Esophagus muscularis mucosa (tissue), 4 donors: Measurements from ENCODE around the gene CXorf58. TPM values are rescaled to one million over a fixed set of nuclear protein-coding genes. Genes with fewer than 3 reads are reported as not detected.

Source experiments
- DNase-seq: peaks from one replicate; pipeline ENCODE4 v3.0.0-alpha.2; 2017; ENCODE audit errors: extremely low spot score
- H3K27ac ChIP-seq, 4 donors: fragments of 200-600 bp; sonication (generic); replicated peaks in 1 of 4; 1 replicate in 3 of 4; 2 replicates in 1 of 4; pipeline ENCODE4 v1.5.1; 2016 to 2019; ENCODE audit warnings: mild to moderate bottlenecking in 1 of 4
- H3K27me3 ChIP-seq, 4 donors: fragments of 200-600 bp; sonication (generic); one replicate each; pipeline versions ENCODE4 v1.5.1 to v1.6.0; 2016 to 2019
- H3K36me3 ChIP-seq, 4 donors: fragments of 200-600 bp; sonication (generic); one replicate each; pipeline ENCODE4 v1.5.1; 2016 to 2019
- H3K4me1 ChIP-seq, 4 donors: fragments of 200-600 bp; sonication (generic); one replicate each; pipeline ENCODE4 v1.5.1; 2016 to 2019
- H3K4me3 ChIP-seq, 4 donors: fragments of 200-600 bp; sonication (generic); 1 replicate in 2 of 4; 2 replicates in 2 of 4; pipeline ENCODE4 v1.5.1; 2016 to 2019; ENCODE audit warnings: mild to moderate bottlenecking in 4 of 4, moderate library complexity in 1 of 4
- H3K9me3 ChIP-seq, 4 donors: fragments of 200-600 bp; sonication (generic); 1 replicate in 3 of 4; 2 replicates in 1 of 4; pipeline ENCODE4 v1.5.1; 2016 to 2019
- EP300 ChIP-seq: sonication (generic); formaldehyde crosslinking; IDR thresholded peaks from one replicate; pipeline ENCODE4 v1.6.1; 2017; ENCODE audit warnings: antibody characterized with exemption
- POLR2A ChIP-seq: fragments of 450-650 bp; IDR thresholded peaks from one replicate; pipeline ENCODE4 v1.6.1; 2017; ENCODE audit warnings: antibody characterized with exemption, moderate library complexity, mild to moderate bottlenecking, low read depth
- POLR2AphosphoS5 ChIP-seq, 2 donors: sonication (generic); formaldehyde crosslinking; IDR thresholded peaks; one replicate each; pipeline ENCODE4 v1.6.1; 2017; ENCODE audit warnings: antibody characterized with exemption in 2 of 2
- WGBS: methylation state at CpG from one replicate; pipeline ENCODE4 v1.1.5; 2018; 5-methylcytosine and 5-hydroxymethylcytosine counted together
- intact Hi-C: fragments of 100-400 bp; cut with DNase I; formaldehyde crosslinking; loops from one replicate; pipeline ENCODE4 v1.15.1; 2023
- total RNA-seq, 4 donors: library from RNA; depleted of rRNA; stranded (reverse); fragments of >200 nt; gene quantifications; one replicate each; pipeline versions ENCODE4 v1.1.0 to v1.2.1, GENCODE V29; 2016
- TF ChIP-seq, protein P1 (sequence below), 3 experiments: fragments of 200-600 bp in 2 of 3; fragments of 450-650 bp in 1 of 3; sonication (generic) in 2 of 3; IDR thresholded peaks; one replicate each; pipeline ENCODE4 v1.5.1; 2017 to 2019; ENCODE audit warnings: antibody characterized with exemption in 3 of 3, mild to moderate bottlenecking in 2 of 3, moderate library complexity in 1 of 3

The CXorf58 gene
- total RNA-seq, 4 donors from 2014 or later: 0.29 TPM; not detected in 3

DNA sequence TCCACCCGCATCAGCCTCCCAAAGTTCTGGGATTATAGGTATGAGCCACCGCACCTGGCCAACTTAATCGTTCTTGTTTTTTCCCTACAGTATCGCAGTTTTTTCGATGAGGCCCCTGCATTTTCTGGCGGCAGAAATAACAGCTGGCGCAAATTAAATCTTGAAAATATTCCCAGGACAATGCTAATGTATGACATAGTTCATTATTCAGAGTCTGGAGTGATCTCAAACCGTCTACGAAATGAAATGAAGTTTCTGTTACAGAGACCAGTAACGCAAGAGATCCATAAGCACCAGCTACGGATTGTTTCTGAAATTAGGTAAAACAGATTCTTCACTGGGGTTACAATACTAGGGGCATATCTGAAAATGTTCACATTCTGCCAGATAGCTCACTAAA lies 27.3 kb downstream of the CXorf58 start:
- intact Hi-C loops: no loop called here
- no peaks in the 10 kb centered on the region for H3K9me3 ChIP-seq

DNA sequence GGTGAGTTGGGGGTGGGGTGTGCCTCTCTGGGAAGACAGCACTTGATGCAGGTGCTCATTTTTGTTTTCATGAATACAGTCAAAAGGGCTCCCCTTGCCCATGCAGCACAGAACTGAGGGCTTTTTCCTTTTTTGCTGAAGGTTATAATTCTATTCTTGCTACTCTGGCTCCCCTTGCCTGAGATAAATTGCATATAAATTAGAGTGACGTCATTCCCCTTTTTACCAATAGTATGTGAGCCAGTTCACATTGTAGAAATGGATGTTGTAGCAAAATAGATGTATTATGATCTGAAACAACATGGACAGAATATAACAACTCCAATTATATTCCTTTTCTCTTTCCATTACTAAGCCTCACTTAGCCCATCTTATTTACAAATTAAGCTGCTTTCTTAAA lies 28.4 kb downstream of the CXorf58 start:
- intact Hi-C loops: no loop called here
- Histone ChIP-seq H3K27me3 (peaks cover 0 to 7% (median 0%) of the 10 kb centered on the region in 4 donors), H3K9me3 (no peaks in the 10 kb centered on the region), H3K4me3 (no peak overlapping the region), H3K4me1 (no peaks in the 10 kb centered on the region), H3K36me3 (no peaks in the 10 kb centered on the region), H3K27ac (no peak overlapping the region)
- DNase-seq: no peak
- TF ChIP-seq EP300: no peak
- TF ChIP-seq, protein P1, sequence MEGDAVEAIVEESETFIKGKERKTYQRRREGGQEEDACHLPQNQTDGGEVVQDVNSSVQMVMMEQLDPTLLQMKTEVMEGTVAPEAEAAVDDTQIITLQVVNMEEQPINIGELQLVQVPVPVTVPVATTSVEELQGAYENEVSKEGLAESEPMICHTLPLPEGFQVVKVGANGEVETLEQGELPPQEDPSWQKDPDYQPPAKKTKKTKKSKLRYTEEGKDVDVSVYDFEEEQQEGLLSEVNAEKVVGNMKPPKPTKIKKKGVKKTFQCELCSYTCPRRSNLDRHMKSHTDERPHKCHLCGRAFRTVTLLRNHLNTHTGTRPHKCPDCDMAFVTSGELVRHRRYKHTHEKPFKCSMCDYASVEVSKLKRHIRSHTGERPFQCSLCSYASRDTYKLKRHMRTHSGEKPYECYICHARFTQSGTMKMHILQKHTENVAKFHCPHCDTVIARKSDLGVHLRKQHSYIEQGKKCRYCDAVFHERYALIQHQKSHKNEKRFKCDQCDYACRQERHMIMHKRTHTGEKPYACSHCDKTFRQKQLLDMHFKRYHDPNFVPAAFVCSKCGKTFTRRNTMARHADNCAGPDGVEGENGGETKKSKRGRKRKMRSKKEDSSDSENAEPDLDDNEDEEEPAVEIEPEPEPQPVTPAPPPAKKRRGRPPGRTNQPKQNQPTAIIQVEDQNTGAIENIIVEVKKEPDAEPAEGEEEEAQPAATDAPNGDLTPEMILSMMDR (IDR thresholded peaks at IDR 0.05): no peak
- no peak for TF ChIP-seq POLR2A
- no peak for TF ChIP-seq POLR2AphosphoS5 (IDR thresholded peaks at IDR 0.05)
- WGBS: 20% methylated on average over 1 of the region's 1 CpG

More for the DNA sequence above, 27.3 kb downstream of the CXorf58 start:
- Histone ChIP-seq H3K4me1 (no peaks in the 10 kb centered on the region), H3K4me3 (no peak overlapping the region), H3K27ac (no peak overlapping the region), H3K36me3 (no peaks in the 10 kb centered on the region), H3K27me3 (peaks cover 0 to 7% (median 0%) of the 10 kb centered on the region in 4 donors)
- WGBS: 75% methylated on average over 11 of the region's 11 CpGs
- no peak for DNase-seq
- no peak for TF ChIP-seq EP300
- TF ChIP-seq POLR2A: no peak
- TF ChIP-seq, protein P1 (IDR thresholded peaks at IDR 0.05): no peak
- no peak for TF ChIP-seq POLR2AphosphoS5 (IDR thresholded peaks at IDR 0.05)

DNA sequence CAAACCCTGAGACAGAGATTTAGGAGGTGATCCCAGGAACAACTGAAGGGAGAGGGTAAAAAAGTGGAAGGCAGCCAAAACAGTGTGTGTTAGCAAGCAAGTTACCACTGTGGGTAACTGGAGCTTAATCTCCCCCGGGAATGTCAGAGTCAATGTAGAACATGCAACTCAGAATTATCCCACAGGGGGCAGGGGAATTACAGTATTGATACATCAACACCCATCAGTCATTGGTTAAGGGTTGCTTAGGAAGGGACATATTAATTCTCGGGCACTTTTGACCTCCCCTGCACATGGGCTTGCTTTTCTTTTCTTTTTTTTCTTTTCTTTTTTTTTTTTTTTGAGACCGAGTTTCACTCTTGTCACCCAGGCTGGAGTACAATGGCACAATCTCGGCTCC lies 29.3 kb downstream of the CXorf58 start:
- intact Hi-C loops: no loop called here
- no peak for TF ChIP-seq POLR2AphosphoS5 (IDR thresholded peaks at IDR 0.05)
- TF ChIP-seq POLR2A: no peak
- no peak for TF ChIP-seq EP300
- TF ChIP-seq, protein P1 (IDR thresholded peaks at IDR 0.05): no peak

DNA sequence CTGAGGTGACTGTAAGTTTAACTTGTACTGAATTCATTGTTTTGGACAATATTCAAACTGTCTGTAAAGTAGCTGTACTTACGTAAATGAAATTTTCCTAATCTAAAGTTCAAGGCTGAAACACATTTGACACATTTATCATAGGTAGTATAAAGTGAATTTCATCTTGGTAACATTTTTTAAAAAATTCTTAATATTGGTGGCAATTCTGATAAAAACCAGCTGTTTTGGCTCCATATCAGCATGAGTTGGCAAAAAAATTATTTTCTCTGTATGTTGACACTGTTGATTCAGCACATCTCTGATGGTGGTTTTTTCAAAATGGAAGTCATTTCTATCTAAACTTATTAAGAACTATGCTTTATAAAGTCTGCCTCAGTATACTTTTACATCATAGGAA lies 30.9 kb downstream of the CXorf58 start:
- Histone ChIP-seq H3K27ac (no peak overlapping the region), H3K36me3 (no peaks in the 10 kb centered on the region), H3K9me3 (no peaks in the 10 kb centered on the region), H3K4me1 (no peaks in the 10 kb centered on the region), H3K27me3 (peaks cover 0 to 7% (median 0%) of the 10 kb centered on the region in 4 donors), H3K4me3 (no peak overlapping the region)
- intact Hi-C loops: no loop called here
- 61% methylated on average over 1 of the region's 1 CpG for WGBS
- no peak for DNase-seq
- no peak for TF ChIP-seq EP300
- TF ChIP-seq POLR2A: no peak
- TF ChIP-seq POLR2AphosphoS5 (IDR thresholded peaks at IDR 0.05): no peak
- TF ChIP-seq, protein P1 (IDR thresholded peaks at IDR 0.05): no peak

More for the DNA sequence above, 29.3 kb downstream of the CXorf58 start:
- DNase-seq: no peak
- H3K36me3 ChIP-seq: no peaks in the 10 kb centered on the region
- H3K27ac ChIP-seq: no peak overlapping the region
- no peak overlapping the region for H3K4me3 ChIP-seq
- H3K9me3 ChIP-seq: no peaks in the 10 kb centered on the region
- H3K4me1 ChIP-seq: no peaks in the 10 kb centered on the region
- WGBS: 80% methylated on average over 4 of the region's 4 CpGs
- peaks cover 0 to 7% (median 0%) of the 10 kb centered on the region in 4 donors for H3K27me3 ChIP-seq

DNA sequence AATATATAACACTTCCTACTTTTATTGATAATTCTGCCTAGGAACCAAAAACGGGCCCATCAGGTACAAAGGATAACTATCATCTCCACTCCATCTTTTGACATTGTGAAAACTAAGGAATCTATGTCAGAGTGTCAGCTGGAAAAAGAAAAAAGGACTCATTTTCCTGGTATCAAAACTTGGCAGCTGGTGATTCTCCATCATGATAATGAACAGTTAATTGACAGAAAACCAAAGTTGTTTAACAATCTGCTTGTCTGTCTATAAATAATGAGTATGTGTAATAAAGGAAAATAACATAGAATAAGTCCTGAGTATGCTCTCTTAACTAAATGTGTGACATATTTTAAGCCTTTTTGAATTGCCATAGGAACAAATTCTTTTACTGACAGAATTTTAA lies 31.4 kb downstream of the CXorf58 start:
- DNase-seq: no peak
- 57% methylated on average over 1 of the region's 1 CpG for WGBS
- no peaks in the 10 kb centered on the region for H3K36me3 ChIP-seq
- H3K27me3 ChIP-seq: peaks cover 0 to 7% (median 0%) of the 10 kb centered on the region in 4 donors
- no peaks in the 10 kb centered on the region for H3K4me1 ChIP-seq
- no peak overlapping the region for H3K4me3 ChIP-seq
- intact Hi-C loops: no loop called here
- H3K27ac ChIP-seq: no peak overlapping the region
- TF ChIP-seq POLR2A: no peak
- TF ChIP-seq EP300: no peak
- TF ChIP-seq, protein P1 (IDR thresholded peaks at IDR 0.05): no peak
- no peak for TF ChIP-seq POLR2AphosphoS5 (IDR thresholded peaks at IDR 0.05)
- no peaks in the 10 kb centered on the region for H3K9me3 ChIP-seq
